Measurements from ENCODE around the gene RFXANK.

RFXANK gene

DNA sequence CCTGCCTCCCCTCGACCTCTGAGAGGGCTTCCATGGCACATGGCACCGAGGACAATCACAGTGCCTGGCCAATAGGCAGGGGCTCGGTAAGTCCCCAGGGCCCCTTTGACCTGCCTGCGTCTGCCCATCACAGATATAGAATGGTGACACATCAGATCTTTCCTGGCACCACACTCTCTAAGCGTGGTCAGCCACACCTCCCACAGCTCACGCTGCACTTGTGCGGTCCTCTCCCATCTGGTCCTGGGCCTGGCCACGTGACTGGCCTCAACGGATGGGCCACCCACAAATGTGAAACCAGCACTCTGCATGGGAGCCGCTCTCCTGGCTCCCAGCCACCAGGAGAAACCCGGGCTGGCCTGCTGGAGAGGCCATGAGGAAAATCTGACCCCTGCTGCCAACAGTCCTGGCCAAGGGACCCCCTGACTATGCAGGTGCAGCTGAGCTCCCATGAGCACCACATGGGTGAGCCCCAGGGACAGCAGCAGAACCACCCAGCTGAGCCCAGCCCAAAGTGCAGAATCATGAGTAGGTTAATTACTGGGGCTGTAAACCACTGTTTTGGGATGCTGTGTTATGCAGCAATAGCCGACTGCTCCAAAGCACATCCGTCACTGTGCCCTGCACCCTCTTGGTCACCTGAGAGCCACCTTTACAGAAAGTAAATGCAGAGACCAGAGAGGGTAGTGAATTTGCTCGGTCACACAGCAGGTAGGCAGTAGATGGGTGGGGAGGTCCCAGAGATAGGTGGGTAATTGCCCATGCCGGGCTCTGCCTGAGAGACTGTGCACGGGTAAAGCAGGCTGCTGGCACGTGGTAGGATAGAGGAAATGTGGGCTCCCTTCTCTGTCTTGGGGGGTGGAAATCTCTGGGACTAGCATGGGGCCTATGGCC, 12.3 kb upstream of the RFXANK start:
- TF ChIP-seq SIN3A (IDR thresholded peaks at IDR 0.05; ENCODE audit: borderline replicate concordance, insufficient read depth, low read length), result no peak
- no peak for TF ChIP-seq POLR2AphosphoS5 (IDR thresholded peaks at IDR 0.05; ENCODE audit: low read depth, low read length)
- no peak for TF ChIP-seq TAF1 (IDR thresholded peaks at IDR 0.05; ENCODE audit: borderline replicate concordance, insufficient read depth, low read length)
- TF ChIP-seq, protein P1, sequence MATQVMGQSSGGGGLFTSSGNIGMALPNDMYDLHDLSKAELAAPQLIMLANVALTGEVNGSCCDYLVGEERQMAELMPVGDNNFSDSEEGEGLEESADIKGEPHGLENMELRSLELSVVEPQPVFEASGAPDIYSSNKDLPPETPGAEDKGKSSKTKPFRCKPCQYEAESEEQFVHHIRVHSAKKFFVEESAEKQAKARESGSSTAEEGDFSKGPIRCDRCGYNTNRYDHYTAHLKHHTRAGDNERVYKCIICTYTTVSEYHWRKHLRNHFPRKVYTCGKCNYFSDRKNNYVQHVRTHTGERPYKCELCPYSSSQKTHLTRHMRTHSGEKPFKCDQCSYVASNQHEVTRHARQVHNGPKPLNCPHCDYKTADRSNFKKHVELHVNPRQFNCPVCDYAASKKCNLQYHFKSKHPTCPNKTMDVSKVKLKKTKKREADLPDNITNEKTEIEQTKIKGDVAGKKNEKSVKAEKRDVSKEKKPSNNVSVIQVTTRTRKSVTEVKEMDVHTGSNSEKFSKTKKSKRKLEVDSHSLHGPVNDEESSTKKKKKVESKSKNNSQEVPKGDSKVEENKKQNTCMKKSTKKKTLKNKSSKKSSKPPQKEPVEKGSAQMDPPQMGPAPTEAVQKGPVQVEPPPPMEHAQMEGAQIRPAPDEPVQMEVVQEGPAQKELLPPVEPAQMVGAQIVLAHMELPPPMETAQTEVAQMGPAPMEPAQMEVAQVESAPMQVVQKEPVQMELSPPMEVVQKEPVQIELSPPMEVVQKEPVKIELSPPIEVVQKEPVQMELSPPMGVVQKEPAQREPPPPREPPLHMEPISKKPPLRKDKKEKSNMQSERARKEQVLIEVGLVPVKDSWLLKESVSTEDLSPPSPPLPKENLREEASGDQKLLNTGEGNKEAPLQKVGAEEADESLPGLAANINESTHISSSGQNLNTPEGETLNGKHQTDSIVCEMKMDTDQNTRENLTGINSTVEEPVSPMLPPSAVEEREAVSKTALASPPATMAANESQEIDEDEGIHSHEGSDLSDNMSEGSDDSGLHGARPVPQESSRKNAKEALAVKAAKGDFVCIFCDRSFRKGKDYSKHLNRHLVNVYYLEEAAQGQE (IDR thresholded peaks at IDR 0.05; ENCODE audit: insufficient read depth in 1 of 2, low read depth in 2 of 2, low read length in 2 of 2), result no peak
- no peak for TF ChIP-seq FOXP2 (optimal IDR thresholded peaks at IDR 0.05; ENCODE audit: borderline replicate concordance, extremely low read depth, extremely low read length, insufficient read depth)

DNA sequence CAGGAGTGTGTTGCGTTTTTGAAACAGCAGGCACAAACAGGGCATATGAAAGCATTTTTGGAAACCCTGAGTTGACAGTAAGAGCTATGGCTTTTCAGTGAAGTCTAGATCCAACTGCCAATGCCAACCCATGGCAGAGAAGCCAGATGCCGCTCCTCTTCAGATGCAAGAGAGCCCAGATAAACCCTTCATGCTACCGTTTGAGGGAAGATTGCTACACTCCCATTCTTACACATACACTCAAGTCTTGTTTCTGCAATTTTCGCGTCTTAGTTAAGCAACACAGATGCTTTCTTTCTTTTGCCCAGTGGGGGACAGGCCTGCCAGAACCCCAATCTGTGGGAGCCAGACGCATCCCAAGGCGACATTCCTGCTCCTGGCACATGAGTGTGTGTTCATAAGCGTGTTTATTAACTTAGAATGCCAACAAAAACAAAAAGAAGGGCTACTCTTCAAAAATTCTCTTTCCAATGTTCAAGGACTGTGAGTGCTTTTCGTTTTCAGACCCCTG, 10.5 kb upstream of the RFXANK start:
- TF ChIP-seq FOXP2 (optimal IDR thresholded peaks at IDR 0.05; ENCODE audit: borderline replicate concordance, extremely low read depth, extremely low read length, insufficient read depth) (no peak), POLR2AphosphoS5 (IDR thresholded peaks at IDR 0.05; ENCODE audit: low read depth, low read length) (no peak), SIN3A (IDR thresholded peaks at IDR 0.05; ENCODE audit: borderline replicate concordance, insufficient read depth, low read length) (no peak), TAF1 (IDR thresholded peaks at IDR 0.05; ENCODE audit: borderline replicate concordance, insufficient read depth, low read length) (no peak)
- TF ChIP-seq, protein P1 (IDR thresholded peaks at IDR 0.05; ENCODE audit: insufficient read depth in 1 of 2, low read depth in 2 of 2, low read length in 2 of 2), result no peak

DNA sequence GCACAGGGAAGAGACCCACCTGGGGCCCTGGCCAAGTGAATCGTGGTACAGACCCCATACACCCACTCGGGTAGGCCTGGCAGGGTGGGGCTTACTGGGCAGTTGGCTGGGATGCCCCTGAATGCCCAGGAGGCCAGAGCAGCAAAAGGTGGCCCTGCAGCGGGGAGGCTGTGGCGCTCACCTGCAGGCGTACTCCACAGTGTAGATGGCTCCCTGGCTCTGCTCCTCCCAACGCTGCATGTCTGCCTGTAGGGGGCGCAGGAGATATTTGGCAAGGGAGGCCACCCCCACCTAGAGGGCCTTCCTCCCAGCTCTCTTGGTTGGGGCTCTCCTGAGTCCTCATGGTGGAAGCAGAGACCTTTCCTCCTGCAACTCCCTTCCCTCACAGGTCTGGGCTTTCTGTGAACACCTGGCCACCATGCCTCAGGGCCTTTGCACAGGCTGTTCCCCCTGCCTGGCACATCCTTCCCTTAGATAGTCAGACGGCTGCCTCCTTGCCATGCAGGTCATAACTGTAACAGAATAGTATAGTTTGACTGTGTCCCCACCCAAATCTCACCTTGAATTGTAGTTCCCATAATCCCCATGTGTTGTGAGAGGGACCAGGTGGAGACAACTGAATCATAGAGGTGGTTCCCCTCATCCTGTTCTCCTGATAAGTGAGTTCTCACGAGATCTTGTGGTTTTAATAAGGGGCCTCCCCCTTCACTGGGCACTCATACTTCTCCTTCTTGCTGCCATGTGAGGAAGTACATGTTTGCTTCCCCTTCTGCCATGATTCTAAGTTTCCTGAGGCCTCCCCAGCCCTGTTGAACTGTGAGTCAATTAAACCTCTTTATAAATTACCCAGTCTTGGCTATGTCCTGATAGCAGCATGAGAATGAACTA, 6.0 kb upstream of the RFXANK start:
- TF ChIP-seq FOXP2 (optimal IDR thresholded peaks at IDR 0.05; ENCODE audit: borderline replicate concordance, extremely low read depth, extremely low read length, insufficient read depth) (no peak), TAF1 (IDR thresholded peaks at IDR 0.05; ENCODE audit: borderline replicate concordance, insufficient read depth, low read length) (no peak), SIN3A (IDR thresholded peaks at IDR 0.05; ENCODE audit: borderline replicate concordance, insufficient read depth, low read length) (no peak)
- TF ChIP-seq, protein P1 (IDR thresholded peaks at IDR 0.05; ENCODE audit: insufficient read depth in 1 of 2, low read depth in 2 of 2, low read length in 2 of 2), result no peak

DNA sequence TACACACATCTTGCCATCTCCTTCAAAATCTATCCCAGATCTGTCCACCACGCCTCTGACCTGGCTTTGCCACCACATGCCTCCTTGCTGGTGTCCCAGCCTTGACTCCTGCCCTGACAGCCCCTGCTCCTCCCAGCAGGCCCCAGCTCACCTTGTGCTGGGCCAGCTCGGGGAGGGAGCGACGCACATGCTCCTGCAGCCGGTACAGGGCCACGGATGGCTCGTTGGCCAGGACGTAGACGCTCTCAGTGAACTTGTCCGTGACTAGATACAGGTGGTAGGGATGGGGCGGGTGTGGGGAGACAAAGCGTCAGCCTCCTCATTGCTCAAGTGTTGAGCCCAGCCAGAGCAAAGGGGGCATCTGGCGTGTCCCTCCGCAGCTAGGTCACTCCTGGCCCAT, 5.3 kb upstream of the RFXANK start:
- TF ChIP-seq, protein P1 (IDR thresholded peaks at IDR 0.05; ENCODE audit: insufficient read depth in 1 of 2, low read depth in 2 of 2, low read length in 2 of 2), result no peak
- no peak for TF ChIP-seq POLR2AphosphoS5 (IDR thresholded peaks at IDR 0.05; ENCODE audit: low read depth, low read length)
- no peak for TF ChIP-seq TAF1 (IDR thresholded peaks at IDR 0.05; ENCODE audit: borderline replicate concordance, insufficient read depth, low read length)
- TF ChIP-seq SIN3A (IDR thresholded peaks at IDR 0.05; ENCODE audit: borderline replicate concordance, insufficient read depth, low read length), result no peak
- no peak for TF ChIP-seq FOXP2 (optimal IDR thresholded peaks at IDR 0.05; ENCODE audit: borderline replicate concordance, extremely low read depth, extremely low read length, insufficient read depth)
